Measurements from ENCODE around the gene SMARCD1.

The SMARCD1 gene

DNA sequence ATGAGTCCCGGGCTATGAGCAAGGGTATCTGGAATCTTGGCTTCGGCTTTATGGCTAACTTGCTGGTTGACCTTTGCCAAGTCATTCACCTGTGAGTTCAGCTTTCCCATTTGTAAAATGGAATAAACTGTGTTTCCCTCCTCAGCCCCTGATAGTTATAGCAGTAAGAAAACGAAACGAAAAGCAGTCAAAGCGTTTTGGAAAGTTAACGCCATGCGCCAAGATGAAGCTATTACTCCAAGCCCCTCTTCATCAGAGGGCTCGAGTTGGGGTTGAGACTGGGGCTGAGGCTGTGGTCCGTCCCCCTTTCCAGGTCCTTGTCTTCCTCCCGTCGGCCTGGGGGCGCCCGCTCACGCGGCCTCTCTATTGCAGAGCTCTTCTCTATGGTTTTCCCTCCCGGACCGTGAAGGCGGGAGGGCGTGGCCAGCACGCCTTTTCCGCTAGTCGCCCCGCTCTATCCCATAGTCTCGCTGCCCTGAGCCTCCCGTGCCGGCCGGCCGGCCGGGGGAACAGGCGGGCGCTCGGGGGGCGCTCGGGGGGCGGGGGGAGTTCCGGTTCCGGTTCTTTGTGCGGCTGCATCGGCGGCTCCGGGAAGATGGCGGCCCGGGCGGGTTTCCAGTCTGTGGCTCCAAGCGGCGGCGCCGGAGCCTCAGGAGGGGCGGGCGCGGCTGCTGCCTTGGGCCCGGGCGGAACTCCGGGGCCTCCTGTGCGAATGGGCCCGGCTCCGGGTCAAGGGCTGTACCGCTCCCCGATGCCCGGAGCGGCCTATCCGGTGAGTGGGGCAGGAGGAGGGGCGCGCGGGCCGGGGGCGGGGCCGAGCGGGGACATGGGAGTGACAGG, at the start of gene SMARCD1:
TSS of gene SMARCD1 (plus strand) at position 568 of the 840 bp plus-strand sequence. CDS start at position 596, 28 bp downstream.
- peak within 1 kb of the TSS; percentile 87 for H2AFZ ChIP-seq (ENCODE audit: low read length)
- no peaks in the 10 kb centered on the region for H3K9me3 ChIP-seq (ENCODE audit: insufficient read depth, low read depth, low read length)
- no peak for TF ChIP-seq EZH2phosphoT487 (IDR thresholded peaks at IDR 0.05; ENCODE audit: borderline replicate concordance)
- TF ChIP-seq, protein P1, sequence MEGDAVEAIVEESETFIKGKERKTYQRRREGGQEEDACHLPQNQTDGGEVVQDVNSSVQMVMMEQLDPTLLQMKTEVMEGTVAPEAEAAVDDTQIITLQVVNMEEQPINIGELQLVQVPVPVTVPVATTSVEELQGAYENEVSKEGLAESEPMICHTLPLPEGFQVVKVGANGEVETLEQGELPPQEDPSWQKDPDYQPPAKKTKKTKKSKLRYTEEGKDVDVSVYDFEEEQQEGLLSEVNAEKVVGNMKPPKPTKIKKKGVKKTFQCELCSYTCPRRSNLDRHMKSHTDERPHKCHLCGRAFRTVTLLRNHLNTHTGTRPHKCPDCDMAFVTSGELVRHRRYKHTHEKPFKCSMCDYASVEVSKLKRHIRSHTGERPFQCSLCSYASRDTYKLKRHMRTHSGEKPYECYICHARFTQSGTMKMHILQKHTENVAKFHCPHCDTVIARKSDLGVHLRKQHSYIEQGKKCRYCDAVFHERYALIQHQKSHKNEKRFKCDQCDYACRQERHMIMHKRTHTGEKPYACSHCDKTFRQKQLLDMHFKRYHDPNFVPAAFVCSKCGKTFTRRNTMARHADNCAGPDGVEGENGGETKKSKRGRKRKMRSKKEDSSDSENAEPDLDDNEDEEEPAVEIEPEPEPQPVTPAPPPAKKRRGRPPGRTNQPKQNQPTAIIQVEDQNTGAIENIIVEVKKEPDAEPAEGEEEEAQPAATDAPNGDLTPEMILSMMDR (conservative IDR thresholded peaks at IDR 0.05; ENCODE audit: low read length): peak; percentile 77
- peaks cover 19% of the 10 kb centered on the region for H3F3A ChIP-seq (ENCODE audit: low read depth)
- peak within 1 kb of the TSS; percentile 87 for H3K4me2 ChIP-seq (ENCODE audit: low read depth, low read length, poor library complexity, severe bottlenecking)
- no peaks in the 10 kb centered on the region for H3K27me3 ChIP-seq (ENCODE audit: insufficient read depth, low read length, poor library complexity, severe bottlenecking)
- peak within 1 kb of the TSS; percentile 72 for H3K9ac ChIP-seq (ENCODE audit: low read depth, low read length, poor library complexity, severe bottlenecking)
- peak within 1 kb of the TSS; percentile 76 for H3K4me3 ChIP-seq (ENCODE audit: low read length, poor library complexity, severe bottlenecking)
- peaks cover 19% of the 10 kb centered on the region for H3K36me3 ChIP-seq (ENCODE audit: insufficient read depth, low read length)
- peaks cover 24% of the 10 kb centered on the region for H3K4me1 ChIP-seq (ENCODE audit: insufficient read depth, low read length, poor library complexity, severe bottlenecking)
- peaks cover 30% of the 10 kb centered on the region for H3K79me2 ChIP-seq (ENCODE audit: insufficient read depth, low read length)
- no peaks in the 10 kb centered on the region for H3K9me2 ChIP-seq (replicated peaks; ENCODE audit: low read depth, low read length)
- peaks cover 23% of the 10 kb centered on the region for H4K20me1 ChIP-seq (ENCODE audit: insufficient read depth, low read length, poor library complexity, severe bottlenecking)

DNA sequence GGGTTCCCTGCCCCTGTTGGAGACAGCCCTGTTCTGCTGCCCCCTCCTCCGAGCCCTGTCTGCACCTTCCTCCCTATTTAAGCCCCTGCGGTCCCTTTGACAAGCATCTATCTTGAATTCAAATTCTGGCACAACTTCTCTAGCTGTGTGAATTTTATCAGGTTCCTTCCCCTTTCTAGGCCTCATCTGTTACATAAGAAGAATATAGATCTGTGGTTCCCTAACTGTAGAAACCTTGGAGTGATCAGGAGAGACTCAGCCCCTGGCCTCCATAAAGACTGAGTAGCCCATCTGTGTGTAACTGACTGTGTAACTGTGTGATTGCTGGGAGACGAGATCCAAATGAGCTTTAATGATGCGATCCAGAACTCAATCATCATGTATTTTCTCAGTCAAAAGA, 46.8 kb upstream of the SMARCD1 start:
- Histone ChIP-seq H3K9ac (ENCODE audit: low read depth, low read length, poor library complexity, severe bottlenecking) (no peak overlapping the region), H3K4me1 (ENCODE audit: insufficient read depth, low read length, poor library complexity, severe bottlenecking) (no peaks in the 10 kb centered on the region), H3K9me3 (ENCODE audit: insufficient read depth, low read depth, low read length) (no peaks in the 10 kb centered on the region), H3K4me3 (ENCODE audit: low read length, poor library complexity, severe bottlenecking) (no peak overlapping the region), H3K9me2 (replicated peaks; ENCODE audit: low read depth, low read length) (no peaks in the 10 kb centered on the region), H3K4me2 (ENCODE audit: low read depth, low read length, poor library complexity, severe bottlenecking) (no peak overlapping the region), H2AFZ (ENCODE audit: low read length) (no peak overlapping the region), H3F3A (ENCODE audit: low read depth) (no peaks in the 10 kb centered on the region), H4K20me1 (ENCODE audit: insufficient read depth, low read length, poor library complexity, severe bottlenecking) (no peaks in the 10 kb centered on the region), H3K79me2 (ENCODE audit: insufficient read depth, low read length) (no peaks in the 10 kb centered on the region), H3K27me3 (ENCODE audit: insufficient read depth, low read length, poor library complexity, severe bottlenecking) (no peaks in the 10 kb centered on the region), H3K36me3 (ENCODE audit: insufficient read depth, low read length) (no peaks in the 10 kb centered on the region)
- no peak for TF ChIP-seq EZH2phosphoT487 (IDR thresholded peaks at IDR 0.05; ENCODE audit: borderline replicate concordance)
- TF ChIP-seq, protein P1 (conservative IDR thresholded peaks at IDR 0.05; ENCODE audit: low read length): no peak

DNA sequence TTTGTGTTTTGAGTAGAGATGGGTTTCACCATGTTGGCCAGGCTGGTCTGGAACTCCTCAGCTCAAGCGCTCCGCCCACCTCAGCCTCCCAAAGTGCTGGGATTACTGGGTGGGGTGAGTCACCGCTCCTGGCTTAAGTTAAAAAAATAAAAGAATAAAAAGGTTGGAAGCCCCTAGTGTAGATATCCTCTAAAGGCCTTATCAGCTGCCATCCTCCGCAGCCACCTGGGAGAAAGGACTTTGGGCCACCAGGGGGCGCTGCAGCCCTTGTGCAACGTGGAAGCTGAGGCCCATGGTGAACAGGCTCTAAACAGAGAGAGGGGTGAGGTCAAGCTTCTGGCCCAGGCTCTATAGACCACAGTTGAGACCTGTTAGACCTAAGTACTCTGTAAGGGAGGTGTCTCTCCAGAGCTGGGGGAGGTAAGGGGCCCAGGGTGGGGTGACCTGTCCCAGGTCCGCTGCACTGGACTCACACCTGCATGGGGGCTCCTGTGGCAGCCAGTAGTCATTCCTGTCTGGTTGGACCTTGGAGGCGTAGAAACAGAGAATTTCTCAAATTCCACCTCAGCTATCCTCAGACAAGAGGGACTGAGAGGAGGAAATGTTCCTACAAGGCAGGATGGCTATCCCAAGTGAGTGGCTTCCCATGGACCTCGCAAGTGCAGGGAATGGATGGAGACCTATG, 45.8 kb upstream of the SMARCD1 start:
- H3K79me2 ChIP-seq (ENCODE audit: insufficient read depth, low read length): no peaks in the 10 kb centered on the region
- H3K9me3 ChIP-seq (ENCODE audit: insufficient read depth, low read depth, low read length): no peaks in the 10 kb centered on the region
- H3K27me3 ChIP-seq (ENCODE audit: insufficient read depth, low read length, poor library complexity, severe bottlenecking): no peaks in the 10 kb centered on the region
- peak overlapping the region; percentile 28 for H3K9ac ChIP-seq (ENCODE audit: low read depth, low read length, poor library complexity, severe bottlenecking)
- H3F3A ChIP-seq (ENCODE audit: low read depth): no peaks in the 10 kb centered on the region
- no peaks in the 10 kb centered on the region for H3K9me2 ChIP-seq (replicated peaks; ENCODE audit: low read depth, low read length)
- no peaks in the 10 kb centered on the region for H3K36me3 ChIP-seq (ENCODE audit: insufficient read depth, low read length)
- TF ChIP-seq EZH2phosphoT487 (IDR thresholded peaks at IDR 0.05; ENCODE audit: borderline replicate concordance): no peak
- TF ChIP-seq, protein P1 (conservative IDR thresholded peaks at IDR 0.05; ENCODE audit: low read length): peak; percentile 96
- H4K20me1 ChIP-seq (ENCODE audit: insufficient read depth, low read length, poor library complexity, severe bottlenecking): no peaks in the 10 kb centered on the region
- H3K4me1 ChIP-seq (ENCODE audit: insufficient read depth, low read length, poor library complexity, severe bottlenecking): no peaks in the 10 kb centered on the region
- H3K4me2 ChIP-seq (ENCODE audit: low read depth, low read length, poor library complexity, severe bottlenecking): no peak overlapping the region
- peak overlapping the region; percentile 55; the same call in 1 of the 2 replicates for H2AFZ ChIP-seq (ENCODE audit: low read length)
- no peak overlapping the region for H3K4me3 ChIP-seq (ENCODE audit: low read length, poor library complexity, severe bottlenecking)
